HG03342 (cell line): Measurements from ENCODE around the gene PDILT.
A peak's percentile ranks its signal among the peaks of the same experiment; 100 is the strongest.
"Not testable (repeated sequence)": the region's sequence is repeated elsewhere in the genome, so short reads cannot be mapped to it uniquely, and the experiment has no call there.

Source experiments
- ATAC-seq: cut with Tn5 transposase; IDR thresholded peaks from one replicate; pipeline ENCODE4 v1.9.1; 2021; ENCODE audit warnings: mild to moderate bottlenecking, moderate library complexity; ENCODE audit not compliant: unreplicated experiment

PDILT gene

GRCh38 chr16:20404637-20405036 is at the start of gene PDILT:
PDILT (minus strand) TSS chr16:20404737; CDS start chr16:20399300, 5,437 bp downstream.
- ATAC-seq: no peak

- not testable (repeated sequence) for ATAC-seq
These were observed 49.1 kb upstream of the PDILT start for GRCh38 chr16:20453633-20454032.

- ATAC-seq: not testable (repeated sequence)
These were observed 46.8 kb upstream of the PDILT start, which contains the start of gene ACSM2A for GRCh38 chr16:20451364-20451763. ACSM2A (plus strand) TSS chr16:20451521; CDS start chr16:20460115, 8,594 bp downstream.

DNA sequence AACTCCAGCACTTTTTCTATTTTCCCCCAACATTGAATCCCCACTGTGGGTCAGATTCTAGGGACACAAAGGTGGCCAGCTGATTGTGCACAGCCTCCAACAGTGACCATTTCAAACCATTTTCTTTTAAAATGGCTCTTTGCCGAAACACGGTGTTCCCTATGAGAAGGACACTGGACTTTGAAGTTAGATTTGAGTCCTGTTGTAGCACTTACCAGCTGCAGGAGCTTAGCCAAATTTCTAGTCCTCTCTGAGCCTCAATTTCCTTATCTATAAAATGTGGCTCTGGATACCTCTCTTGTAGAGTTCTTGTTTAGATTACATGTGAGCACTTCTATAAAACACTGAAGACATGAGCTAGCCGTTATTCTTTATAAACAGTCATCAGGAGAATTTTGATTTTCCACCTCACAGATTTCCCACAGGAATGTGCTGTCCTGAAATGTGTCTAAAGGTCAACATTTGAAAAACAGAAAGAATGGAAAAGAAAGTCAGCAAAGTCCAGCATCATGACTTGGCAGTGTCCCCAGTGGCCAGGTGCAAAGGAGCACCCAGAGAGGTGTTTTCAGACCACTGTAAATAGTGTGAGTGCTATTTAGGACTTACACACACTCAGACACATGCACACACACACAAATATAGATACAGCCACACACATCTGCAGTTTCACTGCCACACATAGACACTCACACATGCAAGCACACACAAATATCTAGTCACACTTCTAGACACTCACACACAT is 42.3 kb upstream of the PDILT start:
- not testable (repeated sequence) for ATAC-seq

DNA sequence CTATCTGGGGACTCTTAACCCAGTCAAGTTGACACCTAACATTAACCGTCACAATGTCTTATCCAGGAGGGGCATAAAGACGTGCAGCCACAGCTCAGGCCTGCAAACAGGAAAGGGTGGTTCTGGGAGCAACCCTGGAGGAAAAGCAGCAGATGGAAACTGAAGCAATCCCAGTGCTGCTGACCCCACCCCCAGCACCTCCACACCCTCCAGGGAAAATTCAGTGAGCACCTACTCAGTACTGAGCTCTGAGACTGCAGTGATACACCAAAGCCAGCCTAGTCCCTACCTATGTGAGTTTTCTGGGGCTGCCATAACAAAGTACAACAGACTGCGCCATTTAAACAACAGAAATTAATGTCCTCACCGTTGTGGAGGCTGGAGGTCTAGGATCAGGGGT is 37.3 kb upstream of the PDILT start:
- ATAC-seq: not testable (repeated sequence)

DNA sequence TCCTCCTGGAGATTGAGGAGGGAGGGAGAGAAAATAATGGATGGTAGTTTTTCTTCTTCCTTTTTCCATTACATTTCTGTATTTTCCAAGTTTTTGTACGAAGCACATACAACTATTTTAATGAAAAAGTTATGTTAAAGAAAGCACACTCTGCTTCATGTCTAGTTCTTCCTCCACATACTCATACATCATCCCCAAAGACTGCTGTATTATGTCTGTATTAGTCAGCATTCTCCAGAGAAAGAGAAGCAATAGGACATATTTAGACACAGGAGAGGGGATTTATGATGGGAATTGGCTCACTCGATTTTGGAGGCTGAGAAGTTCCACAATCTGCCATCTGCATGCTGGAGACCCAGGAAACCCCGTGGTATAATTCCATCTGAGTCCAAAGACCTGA is 36.7 kb upstream of the PDILT start:
- no peak for ATAC-seq

DNA sequence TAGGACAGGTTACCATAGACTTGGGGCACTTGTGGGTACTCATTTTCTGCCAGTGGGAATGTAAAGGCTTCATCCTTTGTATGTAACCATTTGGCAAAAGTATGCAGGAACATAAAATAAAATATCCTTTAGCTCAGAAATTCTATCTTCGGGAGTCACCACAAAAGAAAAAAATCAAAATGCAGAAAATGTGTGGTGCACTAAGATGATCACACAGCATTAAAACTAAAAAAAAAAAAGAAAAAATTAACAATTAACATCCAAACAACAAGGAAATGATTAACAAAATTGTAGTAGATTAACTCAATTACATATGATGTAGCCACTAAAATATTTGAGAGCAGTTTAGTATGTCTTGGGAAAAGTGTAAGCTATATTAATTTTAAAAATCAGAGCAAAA is 36.2 kb upstream of the PDILT start:
- ATAC-seq: not testable (repeated sequence)

- not testable (repeated sequence) for ATAC-seq
These were observed 35.3 kb upstream of the PDILT start for GRCh38 chr16:20439820-20440231.

DNA sequence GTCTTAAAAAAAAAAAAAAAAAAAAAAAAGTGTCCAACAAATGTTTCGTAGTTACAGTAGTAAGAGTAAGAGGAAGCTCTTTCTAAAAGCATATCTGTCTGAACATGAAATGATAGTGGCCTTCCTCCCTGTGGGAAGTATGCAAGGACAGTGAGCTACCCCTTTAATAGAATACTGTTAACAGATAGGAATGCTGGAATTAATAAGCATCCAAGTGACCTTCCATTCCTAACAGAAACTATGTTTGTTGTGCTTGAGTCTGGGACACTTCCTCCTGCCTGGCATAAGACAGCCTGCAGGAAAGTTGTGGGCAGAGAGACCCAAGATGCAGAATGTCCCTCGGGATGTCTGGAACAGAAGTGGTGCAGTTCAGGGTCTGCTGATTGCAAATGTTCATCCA is 34.4 kb upstream of the PDILT start:
- not testable (repeated sequence) for ATAC-seq

DNA sequence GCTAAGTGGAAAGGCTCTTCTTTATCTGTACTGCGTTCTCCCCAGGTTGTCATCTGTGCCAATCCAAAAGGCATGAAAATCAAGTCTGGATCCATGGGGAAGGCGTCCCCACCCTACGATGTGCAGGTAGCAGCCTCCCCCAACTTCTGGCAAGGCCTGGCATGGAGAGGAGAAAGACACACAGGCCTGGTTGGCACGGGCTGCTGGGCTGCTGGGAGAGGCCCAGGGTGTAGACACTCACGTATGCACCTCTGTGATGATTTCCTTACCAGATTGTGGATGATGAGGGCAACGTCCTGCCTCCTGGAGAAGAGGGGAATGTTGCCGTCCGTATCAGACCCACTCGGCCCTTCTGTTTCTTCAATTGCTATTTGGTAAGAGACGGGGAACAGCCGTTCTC is 26.4 kb upstream of the PDILT start:
- no peak for ATAC-seq

- not testable (repeated sequence) for ATAC-seq
These were observed 25.9 kb upstream of the PDILT start for GRCh38 chr16:20430480-20430879.

DNA sequence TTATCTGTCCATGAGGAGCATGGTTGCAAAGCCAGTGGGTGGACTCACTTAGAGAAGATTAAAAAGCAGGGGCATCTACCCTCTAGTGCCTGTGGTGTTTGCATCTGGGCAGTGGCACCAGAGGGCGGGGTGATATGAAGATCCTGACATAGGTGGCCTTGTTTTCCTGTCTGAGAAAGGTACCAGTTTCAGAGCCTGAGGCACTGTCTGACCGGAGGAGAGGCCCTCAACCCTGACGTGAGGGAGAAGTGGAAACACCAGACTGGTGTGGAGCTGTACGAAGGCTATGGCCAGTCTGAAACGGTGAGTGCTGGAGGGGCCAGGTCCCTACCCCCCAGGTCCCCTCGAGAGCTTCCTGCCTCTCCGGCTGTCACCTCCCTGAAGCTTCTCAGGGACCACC is 25.0 kb upstream of the PDILT start:
- not testable (repeated sequence) for ATAC-seq

DNA sequence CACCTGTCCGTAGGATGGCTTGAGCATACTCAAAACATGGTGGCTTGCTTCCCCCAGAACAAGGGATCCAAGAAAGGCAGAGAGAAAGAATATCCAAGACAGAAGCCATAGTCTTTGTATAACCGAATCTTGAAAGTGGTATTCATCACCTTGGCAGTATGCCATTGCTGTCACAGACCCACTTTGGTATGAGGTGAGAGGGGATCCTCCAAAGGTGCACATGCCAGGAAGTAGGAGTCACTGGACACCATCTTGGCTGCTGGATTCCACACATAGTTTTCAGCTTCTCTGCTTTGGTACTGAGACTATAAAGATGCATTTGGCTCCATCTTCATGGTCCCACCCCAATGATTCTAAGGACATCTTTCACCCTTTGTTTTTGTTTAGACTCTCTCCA is 22.9 kb upstream of the PDILT start:
- ATAC-seq: not testable (repeated sequence)

DNA sequence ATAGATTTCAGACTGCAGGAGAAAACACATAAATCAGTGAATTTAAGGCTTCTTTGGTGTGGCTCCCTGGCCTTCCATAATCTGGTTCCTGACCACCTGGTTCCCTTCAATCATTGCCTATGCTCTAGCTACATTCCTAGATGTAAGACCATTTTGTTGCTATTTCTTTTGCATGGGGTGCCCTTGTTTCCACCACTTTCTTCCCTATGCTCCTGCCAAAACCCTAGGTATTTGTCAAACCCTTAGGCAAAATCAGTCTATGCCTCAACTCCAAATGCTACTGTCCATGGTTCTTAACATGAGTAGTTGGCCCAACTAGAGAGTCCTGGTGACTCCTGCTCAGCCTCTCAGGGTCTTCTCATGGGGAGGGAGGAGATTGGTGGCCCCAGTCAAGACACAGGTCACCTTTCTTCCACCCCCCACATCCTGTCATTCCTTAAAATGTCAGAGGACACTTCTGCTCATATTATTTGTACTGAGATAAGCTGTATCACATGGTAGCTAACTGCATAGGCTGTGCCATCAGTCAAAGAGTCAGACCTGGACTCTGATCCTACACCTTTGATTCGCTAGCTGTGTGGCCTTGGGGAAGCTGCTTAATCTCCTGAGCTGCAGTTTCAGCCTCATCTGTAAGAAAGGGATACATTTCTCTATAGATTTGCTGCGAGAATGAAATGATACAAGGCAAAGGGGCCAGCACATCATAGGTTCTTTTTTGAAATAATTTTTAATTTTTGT is 19.8 kb upstream of the PDILT start:
- ATAC-seq: no peak

DNA sequence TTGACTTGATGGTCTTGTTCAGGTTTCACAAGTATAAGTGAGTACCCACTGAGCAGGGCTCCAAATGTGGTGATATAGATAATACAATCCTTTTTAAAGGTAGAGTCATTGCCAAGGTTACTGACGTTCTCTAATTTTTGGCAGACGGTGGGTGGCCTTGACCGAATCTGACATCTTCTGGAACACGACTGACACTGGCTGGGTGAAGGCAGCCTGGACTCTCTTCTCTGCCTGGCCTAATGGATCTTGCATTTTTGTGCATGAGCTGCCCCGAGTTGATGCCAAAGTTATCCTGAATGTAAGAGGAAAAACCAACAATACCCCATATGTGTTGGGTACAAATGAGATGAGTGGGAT is 19.2 kb upstream of the PDILT start:
- ATAC-seq: not testable (repeated sequence)

GRCh38 chr16:20421748-20422147 is 17.2 kb upstream of the PDILT start:
- ATAC-seq: not testable (repeated sequence)

GRCh38 chr16:20419093-20419492 is 14.6 kb upstream of the PDILT start:
- ATAC-seq: not testable (repeated sequence)

DNA sequence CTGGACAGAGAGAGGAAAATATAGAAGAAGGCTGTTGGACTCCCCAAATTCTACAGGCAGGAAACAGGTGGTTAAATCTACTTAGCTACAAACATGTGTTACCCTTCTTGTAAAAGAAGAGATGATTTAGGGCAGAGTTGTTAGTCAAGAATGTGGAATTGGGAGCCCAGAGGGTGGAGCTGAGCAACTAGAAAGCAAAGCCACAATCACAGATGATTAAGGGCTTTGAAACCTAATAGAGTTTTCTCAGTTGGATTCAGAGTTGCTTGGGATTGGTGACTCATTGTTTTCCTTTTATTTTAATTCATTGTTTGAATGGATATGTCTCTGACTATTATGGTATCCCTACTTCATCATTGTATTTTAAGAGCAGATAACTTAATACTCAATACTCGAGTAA is 11.0 kb upstream of the PDILT start:
- ATAC-seq: no peak

- no peak for ATAC-seq
These were observed 6.5 kb upstream of the PDILT start for GRCh38 chr16:20411055-20411454.

GRCh38 chr16:20410121-20410723 is 5.7 kb upstream of the PDILT start:
- ATAC-seq: peak; percentile 86

DNA sequence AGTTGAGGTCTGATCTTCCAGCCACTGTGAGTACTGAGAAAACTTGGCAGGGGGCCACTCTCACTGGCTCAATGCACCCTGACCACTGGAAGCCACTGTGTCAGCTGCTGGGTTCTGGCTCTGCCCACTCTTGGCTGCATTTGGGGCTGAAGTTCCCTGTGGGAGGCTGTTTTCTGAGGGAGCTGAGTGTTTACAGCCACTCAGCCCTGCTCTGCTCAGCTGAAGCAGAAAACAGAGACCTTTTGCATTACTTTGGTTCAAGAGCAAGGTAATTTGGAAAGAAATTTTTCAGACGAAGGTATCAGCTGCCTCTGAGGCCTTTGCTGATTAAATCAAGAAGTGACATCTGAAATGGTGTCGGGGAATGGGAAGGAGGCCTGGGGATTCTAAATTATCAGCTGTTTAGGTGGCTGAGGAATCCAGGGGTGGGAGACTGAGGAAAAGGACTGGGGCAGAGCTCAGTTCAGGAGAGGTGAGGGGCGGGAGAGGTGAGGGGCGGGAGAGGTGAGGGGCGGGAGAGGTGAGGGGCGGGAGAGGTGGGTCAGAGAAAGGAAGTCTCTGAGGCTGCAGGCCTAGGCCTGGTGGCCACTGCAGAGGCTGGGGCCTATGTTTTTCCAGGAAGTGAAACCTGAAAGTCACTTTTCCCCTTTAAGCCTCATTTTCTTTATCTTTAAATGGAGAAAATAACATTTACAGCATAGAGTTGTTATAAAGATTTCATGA is 5.0 kb upstream of the PDILT start, which contains the start of gene ACSM5:
ACSM5 (plus strand) TSS at position 137 of the 723 bp plus-strand sequence. CDS start 1,951 bp downstream, outside the sequence.
- ATAC-seq: peak; percentile 49
